GM12874 (cell line): Measurements from ENCODE around the gene DAND5.

Source experiments
- CTCF ChIP-seq: IDR thresholded peaks from 2 replicates; pipeline ENCODE4 v1.5.1; 2011; ENCODE audit warnings: low read depth, mild to moderate bottlenecking, control low read depth, low read length, moderate library complexity; ENCODE audit not compliant: insufficient read depth

The DAND5 gene

GRCh38 chr19:12967907-12968306 is 1.5 kb upstream of the DAND5 start:
- no peak for TF ChIP-seq CTCF

GRCh38 chr19:12970070-12970820 is 869 bp downstream of the DAND5 start:
- TF ChIP-seq CTCF: no peak

DNA sequence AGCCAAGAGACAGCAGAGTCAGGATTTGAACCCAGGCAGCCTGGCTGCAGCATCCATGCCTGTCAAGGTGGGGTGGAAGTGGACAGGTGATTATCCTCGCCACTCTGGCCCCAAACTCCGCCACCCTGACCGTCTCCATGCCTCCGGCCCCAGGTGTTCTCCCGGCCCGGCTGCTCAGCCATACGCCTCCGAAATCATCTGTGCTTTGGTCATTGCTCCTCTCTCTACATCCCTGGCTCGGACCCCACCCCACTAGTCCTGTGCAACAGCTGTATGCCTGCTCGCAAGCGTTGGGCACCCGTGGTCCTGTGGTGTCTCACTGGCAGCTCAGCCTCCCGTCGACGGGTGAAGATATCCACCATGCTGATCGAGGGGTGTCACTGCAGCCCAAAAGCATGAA is 3.9 kb downstream of the DAND5 start:
- TF ChIP-seq CTCF: no peak

- no peak for TF ChIP-seq CTCF
Measured at GRCh38 chr19:12974301-12975220, 5.2 kb downstream of the DAND5 start.

DNA sequence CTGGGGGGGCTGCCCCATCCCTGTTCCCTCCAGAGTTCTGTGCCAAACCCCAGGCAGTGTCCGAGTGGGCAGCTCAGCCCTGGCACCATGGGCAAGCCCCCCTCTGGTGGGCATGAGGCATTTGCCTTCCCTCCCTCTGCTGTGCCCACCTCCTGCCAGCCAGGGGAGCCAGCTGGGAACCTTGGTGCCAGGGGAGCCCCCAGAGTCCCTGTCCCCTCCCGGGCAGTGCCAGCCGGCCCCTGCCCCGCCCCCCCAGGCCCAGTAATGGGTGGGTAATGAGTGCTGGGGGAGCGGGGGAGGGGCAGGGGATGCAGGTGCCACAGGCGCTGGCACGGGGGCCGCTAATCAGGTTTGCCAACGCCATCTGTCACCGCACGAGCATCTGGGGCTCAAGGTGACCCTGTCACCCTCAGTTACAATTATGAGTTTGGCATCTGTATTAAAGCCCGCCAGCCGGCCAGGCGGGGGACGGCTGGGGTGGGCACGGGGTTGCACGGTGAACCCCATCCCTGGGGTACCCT is 5.9 kb downstream of the DAND5 start:
- TF ChIP-seq CTCF: no peak

DNA sequence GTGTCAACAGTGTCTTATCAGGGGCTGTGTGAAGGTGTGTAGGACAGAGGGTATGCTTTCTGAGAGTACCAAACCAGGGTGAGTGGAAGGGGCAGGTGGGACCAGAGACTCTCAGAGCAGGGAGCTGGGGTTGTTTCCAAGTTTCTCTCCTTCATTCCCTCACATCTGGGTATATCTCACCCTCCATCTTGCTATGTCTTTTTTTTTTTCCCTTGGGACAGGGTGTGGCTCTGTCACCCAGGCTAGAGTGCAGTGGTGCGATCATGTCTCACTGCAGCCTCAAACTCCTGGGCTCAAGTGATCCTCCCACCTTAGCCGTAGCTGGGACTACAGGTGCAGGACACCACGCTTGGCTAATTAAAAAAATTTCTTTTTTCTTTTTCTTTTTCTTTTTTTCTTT is 10.6 kb downstream of the DAND5 start:
- no peak for TF ChIP-seq CTCF

DNA sequence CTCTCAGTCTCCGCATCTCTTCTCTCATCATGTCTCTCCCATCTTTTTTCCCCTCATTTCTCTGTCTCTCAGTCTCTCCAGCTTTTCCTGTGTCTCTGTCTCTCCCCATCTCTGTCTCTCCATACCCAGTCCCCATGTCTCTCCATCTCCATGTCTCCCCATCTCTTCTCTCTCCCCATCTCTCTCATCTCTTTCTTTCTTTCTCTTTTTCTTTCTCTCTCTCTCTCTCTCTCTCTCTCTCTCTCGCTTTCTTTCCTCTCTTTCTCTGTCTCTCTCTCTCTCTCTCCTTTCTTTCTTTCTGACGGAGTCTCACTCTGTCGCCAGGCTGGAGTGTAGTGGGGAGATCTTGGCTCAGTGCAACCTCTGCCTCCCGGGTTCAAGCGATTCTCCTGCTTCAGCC is 13.3 kb downstream of the DAND5 start:
- no peak for TF ChIP-seq CTCF
